RWPE1 (cell line): ENCODE results near the gene SPRR5.

Source experiments
- CTCF ChIA-PET: fragments of 350-600 bp; sonication (Branson Sonifier 250); formaldehyde crosslinking; extraction: SDS; loops from one replicate; lab custom pipeline; 2021; lab: Yijun Ruan, JAX
- POLR2A ChIA-PET: fragments of 400-600 bp; formaldehyde crosslinking; extraction: SDS; loops from one replicate; lab custom pipeline; 2020; ENCODE audit warnings: antibody characterized with exemption; ENCODE audit not compliant: low non-redundant PET; lab: Yijun Ruan, JAX
- DNase-seq: peaks from one replicate; pipeline ENCODE4 v3.0.0; 2012; ENCODE audit warnings: low spot score
- H3K27ac ChIP-seq: fragments of 450-650 bp; 2 replicates; pipeline ENCODE4 v1.5.1; 2017
- CTCF ChIP-seq: fragments of 450-650 bp; conservative IDR thresholded peaks from 2 replicates; pipeline ENCODE4 v1.5.1; 2017; ENCODE audit warnings: low read depth, mild to moderate bottlenecking

SPRR5 gene

GRCh38 chr1:152970495-152970894 lies 23.5 kb downstream of the SPRR5 start, which contains the start of gene SPRR4:
TSS of gene SPRR4 (plus strand) at chr1:152970648. CDS start at chr1:152971891, 1,243 bp downstream.
- ChIA-PET POLR2A (no interaction called here), CTCF (interaction anchor here (0.5 to 0.8 kb wide), 2 partner anchors 13 to 151 kb away, joined by 3 read pairs; partner anchors contain the start of gene SPRR1A)
- no peak within 1 kb of the TSS for H3K27ac ChIP-seq
- no peak for TF ChIP-seq CTCF
- no peak for DNase-seq

- ChIA-PET CTCF (interaction anchor here (1.0 kb wide), 1 partner anchor 18 kb away, joined by 4 read pairs; no protein-coding TSS in a partner anchor), POLR2A (no interaction called here)
- no peak for TF ChIP-seq CTCF
- H3K27ac ChIP-seq, result peak overlapping the region; percentile 59
- DNase-seq, result peak; percentile 46
These were observed 25.3 kb downstream of the SPRR5 start for GRCh38 chr1:152972196-152972886.

DNA sequence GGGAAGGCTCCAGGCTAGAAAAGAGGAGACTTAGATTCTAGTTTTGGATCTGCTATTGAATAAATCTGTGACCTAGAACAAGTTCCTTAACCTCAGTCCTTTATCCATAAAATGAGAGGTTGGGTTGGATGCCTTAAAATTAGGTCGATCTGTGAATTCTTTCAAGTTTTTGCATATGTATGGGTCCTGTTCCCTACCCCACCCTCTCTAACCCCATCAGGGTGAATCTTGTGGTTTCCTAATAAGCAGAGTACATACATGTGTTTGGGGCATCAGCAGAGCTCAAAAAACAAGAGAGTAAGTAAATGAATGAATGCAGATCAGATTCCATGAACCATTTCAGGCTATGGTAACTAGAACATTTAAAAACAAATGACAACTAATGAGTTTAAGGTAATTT lies 29.7 kb downstream of the SPRR5 start:
- POLR2A ChIA-PET, result no interaction called here
- TF ChIP-seq CTCF, result no peak
- no peak for DNase-seq
- H3K27ac ChIP-seq, result no peak overlapping the region
- CTCF ChIA-PET, result no interaction called here

GRCh38 chr1:152977614-152978013 lies 30.6 kb downstream of the SPRR5 start:
- ChIA-PET CTCF (no interaction called here), POLR2A (no interaction called here)
- no peak for TF ChIP-seq CTCF
- H3K27ac ChIP-seq, result no peak overlapping the region
- no peak for DNase-seq

DNA sequence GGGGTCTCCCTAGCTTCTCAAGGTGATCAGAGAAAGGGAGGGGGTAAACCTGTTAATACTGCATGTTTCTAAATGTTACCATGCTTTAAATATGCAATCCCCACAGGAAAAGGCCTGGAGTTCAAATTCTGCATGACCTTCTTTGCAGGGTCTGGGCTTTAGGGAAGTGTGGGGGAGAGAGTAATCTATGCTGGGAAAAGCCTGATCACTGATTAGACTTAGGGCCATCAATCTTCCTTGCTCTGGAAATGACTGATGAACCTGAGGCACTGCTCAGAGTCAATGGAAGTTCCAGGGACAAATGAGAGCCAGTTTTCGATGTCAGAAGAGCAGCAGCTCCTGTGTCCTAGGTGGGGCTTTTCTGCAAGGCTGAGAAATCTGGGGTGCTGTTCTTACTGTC lies 33.7 kb downstream of the SPRR5 start:
- ChIA-PET POLR2A (no interaction called here), CTCF (interaction anchor here (0.7 to 1.4 kb wide), 2 partner anchors 63 to 70 kb away, joined by 3 read pairs; no protein-coding TSS in a partner anchor)
- TF ChIP-seq CTCF, result no peak
- DNase-seq, result no peak
- H3K27ac ChIP-seq, result no peak overlapping the region

DNA sequence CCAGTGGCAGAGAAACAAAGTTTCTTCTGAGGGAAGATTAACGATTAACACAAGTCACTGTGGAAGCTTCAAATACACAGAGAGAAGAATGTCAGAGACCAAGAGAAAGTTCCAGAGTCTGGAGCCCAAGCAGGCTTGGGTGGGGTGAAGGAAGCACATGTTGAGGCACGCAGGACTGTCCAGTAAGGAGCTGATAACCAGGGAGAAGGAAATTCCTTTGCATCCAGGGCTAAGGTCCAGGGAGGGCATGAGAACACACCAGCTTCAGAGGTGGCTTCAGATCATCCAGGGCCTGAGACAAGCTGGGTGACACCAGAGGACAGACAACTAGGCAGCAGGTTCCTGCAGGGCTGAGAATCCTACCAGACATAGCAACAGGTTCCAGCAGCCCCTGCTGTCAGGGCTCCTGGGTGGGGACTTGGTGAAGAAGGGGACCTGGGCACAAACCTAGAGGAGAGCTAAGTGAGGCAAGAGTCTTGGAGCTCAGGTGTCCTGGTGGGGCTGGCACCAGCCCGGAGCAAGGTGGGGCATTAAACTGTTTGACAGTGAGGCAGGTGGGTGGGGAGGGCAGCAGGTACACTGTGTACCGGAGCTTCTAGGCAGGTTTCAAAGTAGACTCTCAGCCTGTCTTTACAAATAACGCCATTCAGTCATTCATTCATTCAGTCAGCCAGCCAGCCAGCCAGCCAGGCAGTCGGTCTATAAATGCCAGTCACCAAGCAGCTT lies 34.3 kb downstream of the SPRR5 start:
- TF ChIP-seq CTCF, result no peak
- ChIA-PET CTCF (interaction anchor here (0.6 to 1.4 kb wide), 3 partner anchors 14 to 70 kb away, joined by 3 to 4 read pairs (median 3); no protein-coding TSS in a partner anchor), POLR2A (no interaction called here)
- no peak overlapping the region for H3K27ac ChIP-seq
- DNase-seq, result no peak
